Measurements from ENCODE around the gene NFKBIZ.
A peak's percentile ranks its signal among the peaks of the same experiment; 100 is the strongest.

Gene NFKBIZ

DNA sequence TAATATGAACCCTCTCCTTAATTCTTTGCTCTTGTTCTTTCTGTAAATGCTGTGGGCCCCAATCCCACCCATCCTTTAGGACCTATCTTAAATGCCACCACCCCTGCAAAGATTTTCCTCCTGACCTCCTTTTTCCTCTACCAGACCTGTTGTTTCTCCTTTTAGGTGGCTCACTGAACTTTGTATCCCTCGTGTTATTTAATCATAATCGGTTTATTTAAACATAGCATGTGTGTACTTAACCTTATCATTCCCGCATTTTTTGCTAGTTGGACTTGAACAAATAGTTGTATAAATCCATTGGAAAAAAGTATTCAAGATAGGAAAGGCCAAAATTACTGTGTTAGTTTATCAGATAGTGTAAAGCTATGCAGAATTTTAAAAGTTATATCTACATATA, 988 bp upstream of the NFKBIZ start:
- Histone ChIP-seq H3K27ac (no peak overlapping the region), H3K27me3 (ENCODE audit: insufficient read depth, low read depth, severe bottlenecking) (no peaks in the 10 kb centered on the region), H3K36me3 (peaks cover 5% of the 10 kb centered on the region), H3K4me3 (ENCODE audit: low read depth, low read length) (no peak overlapping the region), H3K9me3 (ENCODE audit: severe bottlenecking) (no peaks in the 10 kb centered on the region)
- TF ChIP-seq CTCF (IDR thresholded peaks at IDR 0.05; ENCODE audit: low read depth, low read length) = no peak
- no peak for DNase-seq

GRCh38 chr3:101849714-101850245, 466 bp downstream of the NFKBIZ start:
- DNase-seq = peak; percentile 46
- peak; percentile 25; the same call in 1 of the 2 replicates for TF ChIP-seq CTCF (IDR thresholded peaks at IDR 0.05; ENCODE audit: low read depth, low read length)
- no peaks in the 10 kb centered on the region for H3K27me3 ChIP-seq (ENCODE audit: insufficient read depth, low read depth, severe bottlenecking)
- no peaks in the 10 kb centered on the region for H3K9me3 ChIP-seq (ENCODE audit: severe bottlenecking)
- peaks cover 13% of the 10 kb centered on the region for H3K36me3 ChIP-seq
- H3K4me3 ChIP-seq (ENCODE audit: low read depth, low read length) = peak overlapping the region; percentile 57
- H3K27ac ChIP-seq = peak overlapping the region; percentile 50

DNA sequence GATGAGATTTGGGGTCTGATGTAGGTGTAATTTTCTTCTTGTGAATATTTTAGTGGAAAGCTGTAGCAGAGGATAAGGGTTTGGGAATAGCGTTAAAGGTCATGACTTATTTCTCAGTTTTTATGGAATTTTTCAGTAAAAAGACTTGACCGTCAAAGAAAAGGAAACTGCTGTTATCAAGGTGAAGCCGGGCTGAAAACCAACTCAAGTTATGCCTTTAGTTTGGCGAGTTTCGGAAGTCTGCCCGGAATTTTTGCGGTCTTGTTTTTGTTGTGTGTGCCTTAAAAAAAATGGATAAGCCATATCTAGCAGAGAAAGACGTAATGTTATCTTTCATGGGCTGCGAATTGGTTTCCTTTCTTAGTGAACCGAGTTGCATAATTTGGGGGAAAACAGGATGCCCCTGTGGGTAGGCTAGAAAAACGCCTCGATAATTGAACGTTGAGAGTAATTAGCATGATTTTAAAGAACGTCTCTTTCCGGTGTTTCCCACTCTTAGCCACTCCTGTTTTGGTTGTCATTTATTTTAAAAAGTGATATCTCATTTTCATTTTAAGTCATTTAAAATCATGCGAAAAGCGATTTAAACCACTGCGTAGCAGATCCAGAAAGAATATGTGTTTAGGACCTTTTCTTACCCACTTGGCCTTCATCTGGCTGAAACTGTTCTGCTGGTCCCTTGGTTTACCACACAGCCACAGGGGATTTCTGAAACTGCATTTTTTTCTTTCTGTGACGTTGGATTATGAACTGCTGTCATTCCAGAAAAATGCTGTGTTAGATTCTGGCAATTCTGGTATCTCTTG, 1.1 kb downstream of the NFKBIZ start:
- H3K4me3 ChIP-seq (ENCODE audit: low read depth, low read length) = peak overlapping the region; percentile 57
- no peaks in the 10 kb centered on the region for H3K27me3 ChIP-seq (ENCODE audit: insufficient read depth, low read depth, severe bottlenecking)
- no peak for TF ChIP-seq CTCF (IDR thresholded peaks at IDR 0.05; ENCODE audit: low read depth, low read length)
- peaks cover 13% of the 10 kb centered on the region for H3K36me3 ChIP-seq
- DNase-seq = no peak
- H3K27ac ChIP-seq = no peak overlapping the region
- no peaks in the 10 kb centered on the region for H3K9me3 ChIP-seq (ENCODE audit: severe bottlenecking)

DNA sequence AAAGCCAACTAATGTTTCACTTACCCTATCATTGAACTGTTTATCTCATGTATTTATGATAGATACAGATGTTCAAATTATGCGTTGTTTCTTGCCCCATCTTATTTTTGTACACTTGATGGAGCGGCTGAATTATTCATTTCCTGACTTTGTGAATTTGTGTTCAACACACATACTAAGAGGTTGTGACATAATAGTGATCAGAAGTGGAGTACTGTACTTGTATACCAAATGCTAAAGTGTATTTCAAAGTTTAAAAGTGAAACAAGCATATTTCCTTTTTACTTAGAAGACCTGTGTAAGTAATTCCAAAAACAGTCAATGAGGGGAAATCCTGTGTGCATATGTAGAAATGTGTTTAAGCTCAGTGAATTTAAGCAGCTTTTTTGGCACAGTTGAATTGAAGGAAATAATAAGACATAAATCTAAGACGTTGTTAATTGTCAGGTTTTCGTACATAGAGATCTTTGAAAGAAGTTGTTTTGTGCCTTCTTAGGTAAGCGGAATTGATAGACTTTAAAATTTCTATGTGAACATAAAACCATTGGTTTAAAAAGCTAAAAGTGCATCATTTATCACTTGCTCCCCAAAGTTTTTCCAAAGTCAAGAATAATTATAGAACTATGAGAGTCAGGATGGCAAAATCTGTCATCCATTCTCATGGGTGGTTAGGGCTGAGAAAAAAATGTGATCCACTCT, 1.9 kb downstream of the NFKBIZ start:
- Histone ChIP-seq H3K27ac (no peak overlapping the region), H3K36me3 (peaks cover 13% of the 10 kb centered on the region), H3K9me3 (ENCODE audit: severe bottlenecking) (no peaks in the 10 kb centered on the region), H3K27me3 (ENCODE audit: insufficient read depth, low read depth, severe bottlenecking) (no peaks in the 10 kb centered on the region), H3K4me3 (ENCODE audit: low read depth, low read length) (no peak overlapping the region)
- DNase-seq = no peak
- no peak for TF ChIP-seq CTCF (IDR thresholded peaks at IDR 0.05; ENCODE audit: low read depth, low read length)

- peaks cover 13% of the 10 kb centered on the region for H3K36me3 ChIP-seq
- DNase-seq = no peak
Observed at GRCh38 chr3:101851850-101852714, 2.8 kb downstream of the NFKBIZ start.

More at GRCh38 chr3:101851850-101852714, 2.8 kb downstream of the NFKBIZ start:
- Histone ChIP-seq H3K9me3 (ENCODE audit: severe bottlenecking) (no peaks in the 10 kb centered on the region), H3K27ac (no peak overlapping the region), H3K27me3 (ENCODE audit: insufficient read depth, low read depth, severe bottlenecking) (no peaks in the 10 kb centered on the region), H3K4me3 (ENCODE audit: low read depth, low read length) (no peak overlapping the region)
- TF ChIP-seq CTCF (IDR thresholded peaks at IDR 0.05; ENCODE audit: low read depth, low read length) = no peak
